KOPT-K1 (cell line): ENCODE data around the gene EFNA2.

Experiments
- H3K27ac ChIP-seq: fragments of 200-600 bp; sonication (generic); 2 replicates; pipeline ENCODE4 v1.5.1; 2016; ENCODE audit warnings: antibody characterized with exemption, mild to moderate bottlenecking, low read depth, low read length; ENCODE audit not compliant: poor library complexity, severe bottlenecking
- H3K36me3 ChIP-seq: fragments of 200-600 bp; sonication (generic); 2 replicates; pipeline ENCODE4 v1.5.1; 2017; ENCODE audit warnings: antibody characterized with exemption, mild to moderate bottlenecking, low read length, moderate library complexity; ENCODE audit not compliant: insufficient read depth
- H3K9me3 ChIP-seq: fragments of 200-600 bp; sonication (generic); 2 replicates; pipeline ENCODE4 v1.5.1; 2017; ENCODE audit warnings: antibody characterized with exemption, low read length, mild to moderate bottlenecking; ENCODE audit not compliant: insufficient read depth, poor library complexity, severe bottlenecking

Gene EFNA2

DNA sequence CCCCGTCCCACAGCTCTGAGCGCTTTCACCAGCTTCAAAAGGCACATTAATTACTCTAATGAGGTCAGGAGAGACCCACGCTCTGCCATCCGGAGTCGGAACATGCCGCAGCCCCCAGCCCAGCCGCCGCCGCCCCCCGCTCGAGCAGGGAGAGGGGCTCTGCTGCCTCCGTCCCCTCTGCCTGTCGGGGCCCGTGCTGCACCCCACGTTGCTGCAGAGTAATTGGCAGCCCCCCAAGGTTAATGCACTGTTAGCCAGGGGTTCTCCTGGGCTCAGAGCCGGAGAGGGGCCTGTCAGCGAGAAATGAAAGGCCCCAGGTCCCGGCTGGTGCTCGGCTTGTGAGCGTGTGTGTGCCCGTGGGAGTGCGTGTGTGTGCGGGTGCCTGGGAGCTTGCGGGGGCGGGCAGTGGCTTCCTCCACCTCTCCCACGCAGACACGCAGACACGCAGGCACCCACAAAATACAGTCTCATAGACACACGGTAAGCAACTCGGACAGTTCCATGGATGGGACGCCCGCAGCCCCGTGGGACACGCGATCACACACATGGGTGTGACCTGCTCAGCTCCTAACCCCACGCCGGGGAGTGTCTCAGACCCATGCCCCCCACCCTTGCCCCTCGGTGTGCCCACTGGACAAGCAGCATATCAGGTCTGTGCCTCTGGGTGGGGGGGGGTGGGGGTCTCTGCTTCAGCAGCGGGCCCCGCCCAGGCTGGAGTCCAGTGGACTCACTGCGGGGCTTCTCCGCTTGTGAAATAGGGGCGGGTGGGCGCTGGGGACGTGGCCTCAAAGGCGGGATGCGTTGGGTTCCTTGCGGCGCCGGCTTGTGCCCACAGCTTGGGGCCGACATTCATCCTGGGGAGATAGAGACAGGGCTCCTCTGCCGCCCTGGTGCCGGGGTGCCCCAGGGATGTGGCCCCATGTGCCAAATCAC, 4.8 kb upstream of the EFNA2 start:
- H3K9me3 ChIP-seq, result no peaks in the 10 kb centered on the region
- no peak overlapping the region for H3K27ac ChIP-seq
- peaks cover 36% of the 10 kb centered on the region for H3K36me3 ChIP-seq

GRCh38 chr19:1281569-1282287, 3.9 kb upstream of the EFNA2 start:
- Histone ChIP-seq H3K36me3 (peaks cover 36% of the 10 kb centered on the region), H3K27ac (no peak overlapping the region), H3K9me3 (no peaks in the 10 kb centered on the region)

- peaks cover 27% of the 10 kb centered on the region for H3K36me3 ChIP-seq
- no peaks in the 10 kb centered on the region for H3K9me3 ChIP-seq
- no peak overlapping the region for H3K27ac ChIP-seq
Measured at GRCh38 chr19:1282588-1283206, 3.0 kb upstream of the EFNA2 start.

- H3K36me3 ChIP-seq, result peaks cover 20% of the 10 kb centered on the region
- H3K9me3 ChIP-seq, result no peaks in the 10 kb centered on the region
- H3K27ac ChIP-seq, result no peak overlapping the region
Measured at GRCh38 chr19:1283207-1283916, 2.3 kb upstream of the EFNA2 start.

GRCh38 chr19:1283917-1284292, 1.8 kb upstream of the EFNA2 start:
- Histone ChIP-seq H3K9me3 (no peaks in the 10 kb centered on the region), H3K27ac (no peak overlapping the region), H3K36me3 (peaks cover 15% of the 10 kb centered on the region)

GRCh38 chr19:1284293-1284978, 1.2 kb upstream of the EFNA2 start:
- no peaks in the 10 kb centered on the region for H3K9me3 ChIP-seq
- H3K27ac ChIP-seq, result no peak overlapping the region
- H3K36me3 ChIP-seq, result peaks cover 10% of the 10 kb centered on the region

GRCh38 chr19:1284979-1285736, 515 bp upstream of the EFNA2 start:
- no peaks in the 10 kb centered on the region for H3K9me3 ChIP-seq
- 0 out of 2 replicates have a peak, but pooled peaks cover 4% of the 10 kb centered on the region for H3K36me3 ChIP-seq
- H3K27ac ChIP-seq, result no peak overlapping the region

- no peak overlapping the region for H3K27ac ChIP-seq
- no peaks in the 10 kb centered on the region for H3K9me3 ChIP-seq
- H3K36me3 ChIP-seq, result no peaks in the 10 kb centered on the region
Measured at GRCh38 chr19:1286487-1287353, 1.0 kb downstream of the EFNA2 start.

DNA sequence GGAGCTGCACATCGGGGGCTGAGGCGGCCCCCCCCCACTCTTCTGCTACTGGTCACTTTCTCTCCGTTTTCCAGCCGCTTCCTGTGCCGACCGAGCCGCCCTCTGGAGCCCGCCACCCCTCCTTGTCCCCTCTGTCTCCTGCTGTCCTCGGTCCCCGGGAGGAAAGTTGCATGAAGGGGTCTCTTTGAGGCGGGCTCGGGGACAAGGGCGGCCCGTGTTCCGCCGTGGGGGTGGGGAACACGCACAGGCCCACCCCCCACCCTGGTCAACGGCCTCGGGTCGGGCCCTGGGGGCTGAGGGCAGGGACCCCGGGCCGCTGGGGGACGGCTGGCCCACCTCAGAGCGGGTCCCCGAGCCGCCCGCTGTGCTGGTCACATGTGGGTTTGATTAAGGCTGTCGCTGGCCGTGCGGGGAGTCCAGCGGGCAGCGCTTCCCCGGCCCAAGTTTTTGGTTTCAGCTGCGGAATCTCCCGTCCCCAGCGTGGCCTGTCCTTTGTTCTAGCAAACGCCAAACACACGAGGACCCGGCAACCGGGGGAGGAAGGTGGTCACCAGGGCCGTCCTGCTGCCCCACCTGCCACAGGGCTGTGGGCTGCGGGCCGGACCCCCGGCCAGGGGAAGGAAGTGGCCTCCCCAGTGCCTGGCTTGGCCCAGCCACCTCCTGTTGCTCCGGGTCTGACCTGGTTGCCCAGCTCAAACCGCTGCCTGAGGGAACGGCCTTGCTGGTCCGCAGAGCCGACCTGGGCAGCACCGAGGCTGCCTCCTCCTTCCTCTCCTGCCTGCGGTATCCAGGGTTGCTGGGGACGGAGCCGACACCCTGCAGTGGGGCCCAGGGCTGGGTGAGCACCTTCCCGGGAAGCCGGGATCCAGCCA, 1.9 kb downstream of the EFNA2 start:
- H3K9me3 ChIP-seq, result no peaks in the 10 kb centered on the region
- no peaks in the 10 kb centered on the region for H3K36me3 ChIP-seq
- H3K27ac ChIP-seq, result no peak overlapping the region

DNA sequence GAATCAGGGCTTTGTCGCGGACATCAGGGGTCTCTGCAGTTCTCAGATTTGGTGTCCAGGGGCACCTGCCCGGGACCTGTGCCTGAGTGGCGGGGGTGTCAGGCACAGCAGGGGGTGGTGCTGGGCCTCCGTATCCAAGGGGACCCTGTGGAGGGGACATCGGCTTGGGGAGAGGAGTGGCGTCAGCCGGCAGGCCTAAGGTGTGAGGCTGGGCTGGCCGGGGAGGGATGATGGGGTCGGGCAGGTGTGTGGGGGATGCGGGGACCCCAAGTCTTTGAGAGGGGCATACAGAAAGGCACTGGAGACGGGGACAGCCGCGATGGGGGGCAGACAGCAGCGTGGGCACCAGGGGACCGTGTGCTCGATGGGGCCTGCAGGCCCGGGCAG, 2.5 kb downstream of the EFNA2 start:
- Histone ChIP-seq H3K36me3 (no peaks in the 10 kb centered on the region), H3K27ac (no peak overlapping the region), H3K9me3 (no peaks in the 10 kb centered on the region)

GRCh38 chr19:1288833-1289685, 3.4 kb downstream of the EFNA2 start:
- H3K36me3 ChIP-seq, result no peaks in the 10 kb centered on the region
- H3K9me3 ChIP-seq, result no peaks in the 10 kb centered on the region
- H3K27ac ChIP-seq, result no peak overlapping the region

DNA sequence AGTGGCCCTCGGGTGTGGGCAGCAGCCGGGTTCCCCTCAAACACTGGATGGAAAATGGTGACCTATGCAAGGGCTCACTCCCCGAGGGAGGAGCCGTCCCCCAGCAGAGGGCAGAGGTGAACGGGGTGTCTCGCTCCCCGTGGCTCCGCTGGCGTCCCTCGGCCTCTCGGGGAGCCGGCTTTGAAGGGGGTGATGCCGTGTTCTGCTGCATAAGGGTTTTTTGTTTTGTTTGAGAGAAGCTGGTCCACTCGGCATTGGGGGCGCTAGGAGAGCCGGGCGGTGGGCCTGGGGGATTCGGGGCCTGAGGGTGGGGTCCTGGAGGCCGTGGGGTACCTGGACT, 4.0 kb downstream of the EFNA2 start:
- Histone ChIP-seq H3K36me3 (no peaks in the 10 kb centered on the region), H3K9me3 (no peaks in the 10 kb centered on the region), H3K27ac (no peak overlapping the region)
